Placental epithelial cell (primary cell): ENCODE measurements around the gene CALU. TPM values are rescaled to one million over a fixed set of nuclear protein-coding genes. Genes with fewer than 3 reads are reported as not detected.

Experiments used
- small RNA-seq: library from RNA; depleted of rRNA; stranded (forward); fragments of <200 nt; gene quantifications from one replicate; pipeline ENCODE3, GENCODE V24; 2012
- total RNA-seq: library from RNA; depleted of rRNA; stranded (reverse); fragments of >200 nt; gene quantifications from 2 replicates; pipeline ENCODE4 v1.2.3, GENCODE V29; 2012

CALU gene
- 354 and 588 TPM in 2 replicates for total RNA-seq

DNA sequence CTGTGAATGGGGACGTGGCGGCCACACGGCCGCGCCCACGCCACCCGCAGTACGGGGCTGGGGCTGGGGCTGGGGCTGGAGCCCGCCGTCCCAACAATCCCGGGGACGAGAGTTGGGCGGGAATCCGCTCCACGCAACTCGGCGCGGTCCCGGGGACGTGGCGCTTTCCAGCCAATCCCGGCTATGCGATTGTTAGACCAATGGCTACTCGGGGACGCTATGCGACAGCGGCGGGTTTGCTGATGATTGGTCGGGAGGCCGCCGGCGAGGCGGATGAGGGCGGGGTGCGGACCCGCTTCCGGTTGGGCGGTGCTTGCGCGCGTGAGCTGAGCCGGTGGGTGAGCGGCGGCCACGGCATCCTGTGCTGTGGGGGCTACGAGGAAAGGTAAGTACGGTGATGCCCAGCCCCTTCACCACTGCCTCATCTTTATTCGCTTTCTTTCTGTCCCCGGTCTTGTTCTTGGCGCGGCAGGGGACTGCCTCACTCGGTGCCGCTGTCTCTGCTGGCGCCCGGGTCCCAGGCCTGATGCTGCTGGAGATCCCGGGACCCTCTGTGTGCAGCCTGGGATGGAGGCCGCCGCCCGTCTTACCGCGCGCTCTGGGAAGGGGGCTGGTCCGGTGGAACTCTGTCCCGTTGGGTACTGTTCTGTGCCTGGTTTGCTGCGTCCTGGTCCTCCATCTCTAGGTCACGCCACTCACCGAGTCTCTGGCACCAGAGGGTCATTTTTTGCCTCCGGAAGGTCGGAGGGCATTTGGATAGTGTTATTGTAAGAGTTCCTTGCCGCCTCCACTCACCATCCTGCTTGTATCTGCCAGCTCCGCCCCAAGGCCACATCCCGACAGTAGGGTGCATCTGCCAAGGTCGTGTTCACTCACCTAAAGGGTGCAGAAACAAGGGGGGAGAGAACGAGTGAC lies at the start of gene CALU:
Gene CALU, plus strand, starts transcription at position 312 of the 915 bp plus-strand sequence. CDS start 9,225 bp downstream, outside the sequence.

DNA sequence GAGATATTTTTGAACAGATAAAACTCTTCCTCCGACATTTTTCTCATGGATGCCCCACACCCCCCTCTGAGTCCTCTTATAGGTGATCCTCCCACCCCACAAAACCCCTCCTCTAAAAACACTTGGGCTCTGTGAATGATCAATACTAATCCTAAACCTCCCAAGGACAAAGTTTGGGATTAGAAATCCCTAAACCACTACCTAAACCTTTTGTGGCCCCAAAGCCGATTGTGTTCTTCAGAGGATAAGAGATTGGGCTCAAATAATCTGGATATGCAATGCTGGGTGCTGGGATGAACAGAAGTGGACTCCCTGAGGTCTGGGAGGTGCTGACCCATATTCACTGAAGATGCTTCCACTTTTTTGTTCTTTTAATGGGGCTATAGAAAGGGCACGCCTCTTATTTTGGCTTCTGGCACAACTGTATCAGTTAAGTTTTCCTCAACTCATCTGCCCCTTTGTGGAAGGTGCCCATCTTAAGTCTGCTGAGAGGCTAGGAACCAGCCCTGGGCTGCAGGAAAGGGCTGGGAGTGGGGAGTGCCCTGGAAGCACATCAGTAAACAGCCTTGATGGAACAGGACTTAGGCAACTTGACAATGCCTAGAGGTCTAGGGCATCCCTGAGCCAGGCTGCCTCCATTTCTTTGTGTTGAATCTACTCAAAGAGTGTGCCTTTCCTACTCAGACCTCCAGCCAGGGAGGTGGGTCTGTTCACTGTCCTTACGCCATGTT lies 36.8 kb downstream of the CALU start, which contains the start of gene OPN1SW:
Gene OPN1SW, minus strand, starts transcription at position 51 of the 731 bp plus-strand sequence. Its CDS starts 13 bp downstream, at position 38.

DNA sequence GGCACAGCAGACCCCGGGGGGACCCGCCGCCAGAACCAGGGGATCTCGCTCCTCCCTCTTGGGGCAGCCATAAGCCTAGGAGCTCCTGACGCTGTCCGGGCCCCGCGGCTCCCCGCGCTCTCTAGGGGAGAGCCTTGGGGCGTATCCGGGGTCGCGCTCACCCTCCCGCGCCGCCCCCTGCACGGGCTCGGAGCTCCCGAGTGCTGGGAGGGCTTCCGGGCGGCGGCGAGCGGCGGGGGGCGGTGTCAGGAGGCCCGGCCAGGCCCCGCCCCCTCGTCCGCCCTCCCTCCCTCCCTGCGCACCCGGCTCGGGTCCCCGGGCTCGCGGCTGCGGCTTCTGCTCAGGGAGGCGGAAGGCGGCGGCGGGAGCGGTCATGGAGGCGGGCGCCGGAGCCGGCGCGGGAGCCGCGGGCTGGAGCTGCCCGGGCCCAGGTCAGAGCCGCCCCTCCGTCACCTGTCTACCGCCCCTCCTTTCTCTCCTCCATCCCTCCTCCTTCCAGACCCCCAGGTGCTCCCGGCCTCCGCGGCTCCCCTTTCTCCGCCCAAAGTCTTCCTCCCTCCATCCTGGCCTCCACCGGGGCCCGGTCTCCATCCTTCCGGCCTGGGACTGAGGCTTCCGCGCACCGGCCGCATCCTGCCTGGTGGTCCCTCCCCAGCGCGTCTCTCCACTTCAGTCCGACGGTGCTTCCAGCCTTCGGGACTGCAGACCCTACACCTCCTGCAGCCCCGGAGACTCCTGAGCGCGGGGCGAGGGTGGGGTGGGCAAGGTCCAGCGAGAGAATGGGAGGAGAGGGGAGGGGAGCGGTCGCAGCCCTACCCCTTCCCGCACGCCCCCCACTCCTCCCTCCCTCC lies 52.2 kb downstream of the CALU start, which contains the start of gene CCDC136:
Gene CCDC136, plus strand, starts transcription at position 848 of the 851 bp plus-strand sequence. CDS start 444 bp downstream, outside the sequence.

Small RNA genes within 50 kb of the gene (small RNA-seq; reads per million reads assigned to genes)
- not detected for gene RN7SL81P
- gene RNA5SP242: 3.5 reads per million, percentile 88 among the genes with 10 or more reads in this experiment
- 1.4 reads per million, percentile 69 among the genes with 10 or more reads in this experiment for gene RNA5SP243

Other genes with a start within 250 kb of the CALU start
- gene GARIN1A, start 67.1 kb upstream of the CALU start, total RNA-seq: 0.76 and 1.2 TPM in 2 replicates
- gene OPN1SW, start 36.4 kb downstream of the CALU start, total RNA-seq: not detected in 2 replicates
- 0.65 and 1.2 TPM in 2 replicates for gene CCDC136, start 52.6 kb downstream of the CALU start, total RNA-seq
- gene FLNC, start 91.0 kb downstream of the CALU start, total RNA-seq: 77.7 and 271 TPM in 2 replicates
- gene ATP6V1F, start 123.5 kb downstream of the CALU start, total RNA-seq: 78.3 and 111 TPM in 2 replicates
- gene KCP, start 171.3 kb downstream of the CALU start, total RNA-seq: 0.33 and 1.2 TPM in 2 replicates
- under 0.01 and 0.22 TPM in 2 replicates for gene IRF5, start 198.6 kb downstream of the CALU start, total RNA-seq